Adrenal gland (tissue), 5 donors: Measurements from ENCODE around the gene MYZAP.

Source experiments
- POLR2A ChIP-seq, 2 donors: fragments of 450-650 bp; IDR thresholded peaks; one replicate each; pipeline ENCODE4 v1.6.1; 2017; ENCODE audit warnings: antibody characterized with exemption in 2 of 2, mild to moderate bottlenecking in 2 of 2, moderate library complexity in 1 of 2
- TF ChIP-seq, protein P1 (sequence below), 6 experiments: fragments of 450-650 bp in 4 of 6; fragments of 200-600 bp in 2 of 6; sonication (generic) in 1 of 6; IDR thresholded peaks; 1 replicate in 5 of 6; 2 replicates in 1 of 6; pipeline versions ENCODE4 v1.5.1 to v1.8.0; 2016 to 2021; ENCODE audit warnings: antibody characterized with exemption in 6 of 6, mild to moderate bottlenecking in 2 of 6, moderate library complexity in 1 of 6
- donor health status: DM: no; HTN: no; CAD: no.

DNA sequence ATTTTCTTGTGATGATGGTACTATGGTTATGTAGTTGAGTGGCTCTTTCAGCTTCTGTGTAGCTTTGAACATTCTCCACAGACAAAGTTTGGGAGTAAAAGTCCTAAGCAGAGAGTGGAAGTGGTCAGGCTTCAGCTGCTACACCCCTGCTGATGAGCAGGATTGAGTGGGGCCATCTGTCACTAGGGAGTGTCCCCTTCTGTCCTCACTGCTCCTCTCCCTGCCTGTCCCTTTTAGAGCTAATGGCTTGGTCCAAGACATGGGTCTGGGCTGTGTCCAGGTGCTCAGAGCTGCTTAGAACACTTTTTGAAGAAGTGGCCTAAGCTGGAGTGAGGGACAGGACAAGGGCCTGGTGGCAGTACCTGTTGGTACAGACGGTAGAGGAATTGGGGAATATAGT, 15.1 kb downstream of the MYZAP start:
- TF ChIP-seq, protein P1, sequence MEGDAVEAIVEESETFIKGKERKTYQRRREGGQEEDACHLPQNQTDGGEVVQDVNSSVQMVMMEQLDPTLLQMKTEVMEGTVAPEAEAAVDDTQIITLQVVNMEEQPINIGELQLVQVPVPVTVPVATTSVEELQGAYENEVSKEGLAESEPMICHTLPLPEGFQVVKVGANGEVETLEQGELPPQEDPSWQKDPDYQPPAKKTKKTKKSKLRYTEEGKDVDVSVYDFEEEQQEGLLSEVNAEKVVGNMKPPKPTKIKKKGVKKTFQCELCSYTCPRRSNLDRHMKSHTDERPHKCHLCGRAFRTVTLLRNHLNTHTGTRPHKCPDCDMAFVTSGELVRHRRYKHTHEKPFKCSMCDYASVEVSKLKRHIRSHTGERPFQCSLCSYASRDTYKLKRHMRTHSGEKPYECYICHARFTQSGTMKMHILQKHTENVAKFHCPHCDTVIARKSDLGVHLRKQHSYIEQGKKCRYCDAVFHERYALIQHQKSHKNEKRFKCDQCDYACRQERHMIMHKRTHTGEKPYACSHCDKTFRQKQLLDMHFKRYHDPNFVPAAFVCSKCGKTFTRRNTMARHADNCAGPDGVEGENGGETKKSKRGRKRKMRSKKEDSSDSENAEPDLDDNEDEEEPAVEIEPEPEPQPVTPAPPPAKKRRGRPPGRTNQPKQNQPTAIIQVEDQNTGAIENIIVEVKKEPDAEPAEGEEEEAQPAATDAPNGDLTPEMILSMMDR (IDR thresholded peaks at IDR 0.05), result no peak
- TF ChIP-seq POLR2A (IDR thresholded peaks at IDR 0.05), result no peak
